Panc1 (cell line): ENCODE data around the gene APCDD1.

Experiments used
- CTCF ChIP-seq: fragments of 450-650 bp; IDR thresholded peaks from 2 replicates; pipeline ENCODE4 v1.5.1; 2017; ENCODE audit warnings: mild to moderate bottlenecking
- TCF7L2 ChIP-seq: IDR thresholded peaks from 2 replicates; pipeline ENCODE4 v1.6.1; 2011; ENCODE audit warnings: mild to moderate bottlenecking, low read depth, low read length, inconsistent platforms
- TF ChIP-seq, protein P1 (sequence below), 2 experiments: IDR thresholded peaks; 2 replicates each; pipeline ENCODE4 v1.6.1; 2011 to 2012; ENCODE audit warnings: low read depth in 2 of 2, control low read depth in 1 of 2, low read length in 1 of 2, mild to moderate bottlenecking in 1 of 2, moderate library complexity in 1 of 2; ENCODE audit not compliant: insufficient read depth in 1 of 2

DNA sequence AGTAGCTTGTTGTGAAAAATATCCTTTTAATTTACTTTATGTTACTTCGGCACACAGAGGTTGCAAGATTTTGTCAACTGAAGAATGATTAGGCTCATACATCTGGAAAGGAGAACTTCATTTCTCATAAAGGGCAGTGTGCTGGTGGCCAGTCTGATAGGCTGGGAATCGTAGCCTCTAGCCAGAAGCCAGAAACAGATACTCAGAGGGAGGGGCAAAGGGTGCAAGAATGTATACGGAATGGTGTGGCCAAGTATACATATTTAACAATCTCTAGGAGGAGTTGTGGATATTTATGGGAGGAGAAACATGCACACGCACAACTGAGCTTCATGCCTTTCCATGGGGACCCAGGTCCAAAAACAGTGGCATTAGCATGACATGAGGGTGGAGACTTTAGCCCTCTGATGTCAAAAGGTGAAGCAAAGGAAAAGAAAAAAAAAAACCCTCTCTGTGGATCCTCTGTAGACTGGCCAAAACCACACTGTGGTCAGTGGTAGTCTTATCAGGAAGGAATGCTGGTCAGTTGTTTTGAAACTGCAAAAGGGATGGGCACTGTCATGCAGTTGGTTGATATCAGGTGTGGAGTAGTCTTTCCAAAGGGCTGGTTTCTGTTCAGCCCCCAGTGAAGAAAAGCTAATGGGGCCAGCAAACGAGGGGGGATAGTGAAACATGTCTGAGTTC, 34.9 kb upstream of the APCDD1 start:
- TF ChIP-seq CTCF (no peak), TCF7L2 (no peak)
- TF ChIP-seq, protein P1, sequence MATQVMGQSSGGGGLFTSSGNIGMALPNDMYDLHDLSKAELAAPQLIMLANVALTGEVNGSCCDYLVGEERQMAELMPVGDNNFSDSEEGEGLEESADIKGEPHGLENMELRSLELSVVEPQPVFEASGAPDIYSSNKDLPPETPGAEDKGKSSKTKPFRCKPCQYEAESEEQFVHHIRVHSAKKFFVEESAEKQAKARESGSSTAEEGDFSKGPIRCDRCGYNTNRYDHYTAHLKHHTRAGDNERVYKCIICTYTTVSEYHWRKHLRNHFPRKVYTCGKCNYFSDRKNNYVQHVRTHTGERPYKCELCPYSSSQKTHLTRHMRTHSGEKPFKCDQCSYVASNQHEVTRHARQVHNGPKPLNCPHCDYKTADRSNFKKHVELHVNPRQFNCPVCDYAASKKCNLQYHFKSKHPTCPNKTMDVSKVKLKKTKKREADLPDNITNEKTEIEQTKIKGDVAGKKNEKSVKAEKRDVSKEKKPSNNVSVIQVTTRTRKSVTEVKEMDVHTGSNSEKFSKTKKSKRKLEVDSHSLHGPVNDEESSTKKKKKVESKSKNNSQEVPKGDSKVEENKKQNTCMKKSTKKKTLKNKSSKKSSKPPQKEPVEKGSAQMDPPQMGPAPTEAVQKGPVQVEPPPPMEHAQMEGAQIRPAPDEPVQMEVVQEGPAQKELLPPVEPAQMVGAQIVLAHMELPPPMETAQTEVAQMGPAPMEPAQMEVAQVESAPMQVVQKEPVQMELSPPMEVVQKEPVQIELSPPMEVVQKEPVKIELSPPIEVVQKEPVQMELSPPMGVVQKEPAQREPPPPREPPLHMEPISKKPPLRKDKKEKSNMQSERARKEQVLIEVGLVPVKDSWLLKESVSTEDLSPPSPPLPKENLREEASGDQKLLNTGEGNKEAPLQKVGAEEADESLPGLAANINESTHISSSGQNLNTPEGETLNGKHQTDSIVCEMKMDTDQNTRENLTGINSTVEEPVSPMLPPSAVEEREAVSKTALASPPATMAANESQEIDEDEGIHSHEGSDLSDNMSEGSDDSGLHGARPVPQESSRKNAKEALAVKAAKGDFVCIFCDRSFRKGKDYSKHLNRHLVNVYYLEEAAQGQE (IDR thresholded peaks at IDR 0.05; ENCODE audit: insufficient read depth in 1 of 2, low read depth in 2 of 2, low read length in 1 of 2): no peak
